H1 (cell line): ENCODE results near the gene HHIP. TPM values are rescaled to one million over a fixed set of nuclear protein-coding genes. Genes with fewer than 3 reads are reported as not detected.

Experiments
- CTCF ChIA-PET: fragments of 300-600 bp; sonication (Branson Sonifier 250); formaldehyde crosslinking; loops from one replicate; lab custom pipeline; 2021; ENCODE audit not compliant: partially characterized antibody; lab: Charles Lee
- POLR2A ChIA-PET: fragments of 300-600 bp; sonication (Branson Sonifier 250); formaldehyde crosslinking; loops from one replicate; lab custom pipeline; 2021; ENCODE audit warnings: inconsistent platforms; ENCODE audit not compliant: partially characterized antibody; lab: Charles Lee
- DNase-seq, 2 experiments: peaks; one replicate each; pipeline versions ENCODE4 v3.0.0 to v3.0.0-alpha.2; 2010 to 2022; ENCODE audit warnings: low spot score in 2 of 2, low read depth in 1 of 2, mixed read lengths in 1 of 2
- FAIRE-seq: peaks from 2 replicates; lab custom pipeline; 2011; peaks lifted over from hg19 to GRCh38; lab: Jason Lieb, UNC
- H2AFZ ChIP-seq: 2 replicates; pipeline ENCODE4 v1.8.1; 2012; ENCODE audit warnings: low read length, inconsistent platforms
- H2AK5ac ChIP-seq: 2 replicates; pipeline ENCODE4 v1.6.1; 2013; ENCODE audit warnings: low read depth, low read length
- H2BK120ac ChIP-seq: replicated peaks from 2 replicates; pipeline ENCODE3; 2013; ENCODE audit warnings: low read depth, low read length, inconsistent platforms
- H2BK12ac ChIP-seq: 2 replicates; pipeline ENCODE4 v1.6.1; 2013; ENCODE audit warnings: low read depth, low read length
- H2BK15ac ChIP-seq: 2 replicates; pipeline ENCODE4 v1.6.1; 2013; ENCODE audit warnings: low read length
- H2BK20ac ChIP-seq: 2 replicates; pipeline ENCODE4 v1.6.1; 2013; ENCODE audit warnings: low read length
- H2BK5ac ChIP-seq: 2 replicates; pipeline ENCODE4 v1.6.1; 2013; ENCODE audit warnings: low read depth, low read length
- H3K14ac ChIP-seq: 2 replicates; pipeline ENCODE4 v1.6.1; 2013; ENCODE audit warnings: inconsistent platforms; ENCODE audit not compliant: insufficient read length
- H3K18ac ChIP-seq: 2 replicates; pipeline ENCODE4 v1.6.1; 2013; ENCODE audit warnings: low read length; ENCODE audit errors: extremely low read depth
- H3K23ac ChIP-seq: 2 replicates; pipeline ENCODE4 v1.6.1; 2013; ENCODE audit warnings: inconsistent platforms; ENCODE audit not compliant: insufficient read length
- H3K23me2 ChIP-seq: 2 replicates; pipeline ENCODE4 v1.6.1; 2013; ENCODE audit warnings: low read depth, low read length
- H3K27ac ChIP-seq: 2 replicates; pipeline ENCODE4 v1.6.1; 2011; ENCODE audit warnings: low read depth, low read length, inconsistent platforms
- H3K27me3 ChIP-seq, 4 experiments: replicated peaks in 1 of 4; 1 replicate in 1 of 4; 2 replicates in 3 of 4; pipeline versions ENCODE4 v1.6.1 to v1.8.1; 2011 to 2013; ENCODE audit warnings: low read length in 3 of 4, mild to moderate bottlenecking in 3 of 4, inconsistent platforms in 2 of 4, mixed read lengths in 2 of 4, moderate library complexity in 1 of 4; ENCODE audit not compliant: control insufficient read depth in 3 of 4, insufficient read depth in 3 of 4; ENCODE audit errors: extremely low read depth in 1 of 4
- H3K36me3 ChIP-seq, 4 experiments: 2 replicates each; pipeline versions ENCODE4 v1.6.1 to v1.8.1; 2011 to 2013; ENCODE audit warnings: mild to moderate bottlenecking in 4 of 4, low read length in 3 of 4, moderate library complexity in 2 of 4, control low read depth in 1 of 4, inconsistent platforms in 1 of 4; ENCODE audit not compliant: insufficient read depth in 4 of 4, control insufficient read depth in 2 of 4
- H3K4ac ChIP-seq: replicated peaks from 2 replicates; pipeline ENCODE3; 2013; ENCODE audit warnings: low read length, low read depth, mixed read lengths, inconsistent platforms; ENCODE audit not compliant: insufficient read length
- H3K4me1 ChIP-seq, 4 experiments: replicated peaks in 1 of 4; 1 replicate in 1 of 4; 2 replicates in 3 of 4; pipeline versions ENCODE4 v1.6.1 to v1.8.1; 2011 to 2013; ENCODE audit warnings: low read length in 3 of 4, inconsistent platforms in 2 of 4, mixed read lengths in 1 of 4; ENCODE audit not compliant: insufficient read depth in 4 of 4, control insufficient read depth in 3 of 4
- H3K4me2 ChIP-seq, 2 experiments: 2 replicates each; pipeline versions ENCODE4 v1.6.1 to v1.8.1; 2011 to 2013; ENCODE audit warnings: low read depth in 2 of 2, low read length in 2 of 2, control low read depth in 1 of 2, inconsistent platforms in 1 of 2, mild to moderate bottlenecking in 1 of 2; ENCODE audit not compliant: insufficient read depth in 1 of 2
- H3K4me3 ChIP-seq, 4 experiments: fragments of 200-600, 300-600 bp in 1 of 4; sonication (generic), shearing (Covaris generic), sonication (Bioruptor Twin) in 1 of 4; 2 replicates each; pipeline versions ENCODE4 v1.5.1 to v1.8.1; 2011 to 2016; ENCODE audit warnings: low read length in 4 of 4, low read depth in 3 of 4, control low read depth in 2 of 4, inconsistent platforms in 2 of 4, mild to moderate bottlenecking in 2 of 4, mixed read lengths in 1 of 4, moderate library complexity in 1 of 4; ENCODE audit not compliant: insufficient read depth in 2 of 4; ENCODE audit errors: extremely low read depth in 1 of 4
- H3K56ac ChIP-seq: replicated peaks from 2 replicates; pipeline ENCODE3; 2013; ENCODE audit warnings: low read depth, mild to moderate bottlenecking, mixed read lengths, low read length, inconsistent platforms; ENCODE audit not compliant: insufficient read length
- H3K79me1 ChIP-seq: 2 replicates; pipeline ENCODE4 v1.6.1; 2013; ENCODE audit warnings: low read depth, low read length, control low read depth
- H3K79me2 ChIP-seq, 2 experiments: 2 replicates each; pipeline versions ENCODE4 v1.6.1 to v1.8.1; 2012 to 2013; ENCODE audit warnings: low read length in 2 of 2, mild to moderate bottlenecking in 2 of 2, inconsistent platforms in 1 of 2; ENCODE audit not compliant: insufficient read depth in 2 of 2, control insufficient read depth in 1 of 2
- H3K9ac ChIP-seq, 4 experiments: replicated peaks in 1 of 4; 1 replicate in 1 of 4; 2 replicates in 3 of 4; pipeline versions ENCODE4 v1.6.1 to v1.8.1; 2011 to 2013; ENCODE audit warnings: low read depth in 3 of 4, low read length in 3 of 4, control low read depth in 2 of 4, mild to moderate bottlenecking in 2 of 4, moderate library complexity in 2 of 4, inconsistent platforms in 1 of 4; ENCODE audit errors: extremely low read depth in 1 of 4
- H3K9me3 ChIP-seq, 2 experiments: 2 replicates each; pipeline versions ENCODE4 v1.6.1 to v1.8.1; 2012 to 2013; ENCODE audit warnings: mild to moderate bottlenecking in 2 of 2, moderate library complexity in 2 of 2, control low read depth in 1 of 2, inconsistent platforms in 1 of 2, low read depth in 1 of 2, low read length in 1 of 2, mixed read lengths in 1 of 2; ENCODE audit not compliant: insufficient read depth in 2 of 2
- H4K20me1 ChIP-seq, 2 experiments: replicated peaks in 1 of 2; 2 replicates each; pipeline versions ENCODE3 to v1.8.1; 2011 to 2013; ENCODE audit warnings: inconsistent platforms in 2 of 2, low read length in 2 of 2, mild to moderate bottlenecking in 1 of 2; ENCODE audit not compliant: insufficient read depth in 2 of 2, control insufficient read depth in 1 of 2
- H4K5ac ChIP-seq: 2 replicates; pipeline ENCODE4 v1.6.1; 2013; ENCODE audit warnings: low read length, low read depth, mixed read lengths, inconsistent platforms; ENCODE audit not compliant: insufficient read length
- H4K8ac ChIP-seq: 2 replicates; pipeline ENCODE4 v1.8.0; 2013; ENCODE audit warnings: mild to moderate bottlenecking, moderate library complexity, low read length, inconsistent platforms; ENCODE audit not compliant: insufficient read depth; ENCODE audit errors: extremely low read depth
- H4K91ac ChIP-seq: replicated peaks from 2 replicates; pipeline ENCODE3; 2013; ENCODE audit warnings: low read length, mixed read lengths, inconsistent platforms; ENCODE audit not compliant: insufficient read length
- CBX8 ChIP-seq: fragments of 300-800, 300-1000 bp; sonication (generic); IDR thresholded peaks from 2 replicates; pipeline ENCODE4 v1.7.1; 2016; ENCODE audit warnings: low read depth, low read length, borderline replicate concordance
- CREB1 ChIP-seq: IDR thresholded peaks from 2 replicates; pipeline ENCODE4 v1.6.1; 2012; ENCODE audit warnings: inconsistent platforms
- FOSL1 ChIP-seq: IDR thresholded peaks from 2 replicates; pipeline ENCODE4 v1.6.1; 2011; ENCODE audit warnings: mild to moderate bottlenecking, low read depth, low read length, moderate library complexity; ENCODE audit not compliant: insufficient read depth
- GTF2F1 ChIP-seq: IDR thresholded peaks from 2 replicates; pipeline ENCODE4 v1.6.1; 2012; ENCODE audit warnings: low read depth, low read length, improper control_type of control experiment, borderline replicate concordance
- JUND ChIP-seq: IDR thresholded peaks from 2 replicates; pipeline ENCODE4 v1.6.1; 2011; ENCODE audit warnings: mild to moderate bottlenecking, improper control_type of control experiment, low read length
- RAD21 ChIP-seq, 2 experiments: IDR thresholded peaks in 1 of 2; conservative IDR thresholded peaks in 1 of 2; 2 replicates each; pipeline ENCODE4 v1.6.1; 2011; ENCODE audit warnings: low read depth in 2 of 2, low read length in 2 of 2, improper control_type of control experiment in 1 of 2, inconsistent platforms in 1 of 2, mild to moderate bottlenecking in 1 of 2, moderate library complexity in 1 of 2
- TAF1 ChIP-seq: IDR thresholded peaks from 2 replicates; pipeline ENCODE4 v1.6.1; 2011; ENCODE audit warnings: mild to moderate bottlenecking, low read depth, low read length
- TAF7 ChIP-seq: optimal IDR thresholded peaks from 2 replicates; pipeline ENCODE3; 2011; ENCODE audit warnings: low read depth, mild to moderate bottlenecking, inconsistent platforms, low read length, moderate library complexity, borderline replicate concordance
- WGBS, 2 experiments: shearing (Covaris generic) in 1 of 2; methylation state at CpG; one replicate each; pipeline versions ENCODE4 v1.1.6 to v1.1.7; 2013 to 2015; ENCODE audit warnings: low lambda C conversion rate in 2 of 2, mixed read lengths in 2 of 2, inconsistent platforms in 1 of 2, low coverage in 1 of 2, missing lambda C conversion rate in 1 of 2; ENCODE audit not compliant: insufficient replicate concordance in 2 of 2, insufficient coverage in 1 of 2, insufficient read length in 1 of 2; ENCODE audit errors: extremely low coverage in 1 of 2, missing lambda C conversion rate in 1 of 2; 5-methylcytosine and 5-hydroxymethylcytosine counted together
- polyA plus RNA-seq, 7 experiments: library from polyadenylated mRNA; depleted of rRNA in 3 of 7; stranded (reverse) in 5 of 7; unstranded in 2 of 7; fragments of >200 nt in 5 of 7; fragments of 200-250 nt in 2 of 7; gene quantifications; 1 replicate in 5 of 7; 2 replicates in 1 of 7; 4 replicates in 1 of 7; pipeline versions ENCODE4 v1.2.1 to v1.2.3, GENCODE V29; 2011 to 2013; ENCODE audit warnings: missing spikeins in 2 of 7, mixed read lengths in 2 of 7
- total RNA-seq: library from RNA; stranded (reverse); fragmentation: NEBNext Ultra II Directional; extraction: Animal tissue kit (Norgen Biotek cat#: 25700); gene quantifications from 2 replicates; pipeline ENCODE4 v1.2.1, GENCODE V29; 2021

HHIP gene
- total and polyA plus RNA-seq, 2 of the 8 experiments (the other 6 are each of a cell fraction or from before 2014, with no cell fraction given), result 0.05 to 1.3 TPM

DNA sequence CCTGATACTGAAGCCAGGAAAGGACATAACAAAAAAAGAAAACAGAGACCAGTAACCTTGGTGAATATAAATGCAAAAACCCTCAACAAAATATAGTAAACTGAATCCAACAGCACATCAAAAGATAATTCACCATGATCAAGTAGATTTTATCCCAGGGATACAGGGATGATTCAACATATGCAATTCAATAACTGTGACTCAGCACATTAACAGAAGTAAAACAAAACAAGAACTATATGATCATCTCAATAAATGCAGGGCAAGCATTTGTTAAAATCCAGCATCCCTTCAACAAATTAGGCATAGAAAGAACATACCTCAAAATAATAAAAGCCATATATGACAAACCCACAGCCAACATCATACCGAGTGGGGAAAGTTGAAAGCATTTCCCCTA is 112.0 kb downstream of the HHIP start:
- H3K27ac ChIP-seq, result no peak overlapping the region
- FAIRE-seq, result no peak

More for the DNA sequence above, 112.0 kb downstream of the HHIP start:
- H4K91ac ChIP-seq, result no peak overlapping the region
- H3K18ac ChIP-seq, result no peak overlapping the region
- H3K14ac ChIP-seq, result no peak overlapping the region
- no peak overlapping the region for H2BK5ac ChIP-seq
- H3K79me2 ChIP-seq, result no peaks in the 10 kb centered on the region
- H3K4ac ChIP-seq, result no peak overlapping the region
- H3K23ac ChIP-seq, result no peak overlapping the region
- H2AFZ ChIP-seq, result no peak overlapping the region
- no peak overlapping the region for H3K4me2 ChIP-seq
- H4K20me1 ChIP-seq, result no peaks in the 10 kb centered on the region
- H3K36me3 ChIP-seq, result no peaks in the 10 kb centered on the region
- no peak overlapping the region for H3K4me3 ChIP-seq
- no peak overlapping the region for H4K8ac ChIP-seq
- no peaks in the 10 kb centered on the region for H3K23me2 ChIP-seq
- TF ChIP-seq GTF2F1 (no peak), CBX8 (no peak), JUND (no peak), FOSL1 (no peak), RAD21 (IDR thresholded peaks at IDR 0.05 in 1 of 2, conservative IDR thresholded peaks at IDR 0.05 in 1 of 2; ENCODE audit: low read depth in 2 of 2, low read length in 2 of 2) (no peak), CREB1 (no peak), TAF7 (no peak), TAF1 (no peak)
- no peaks in the 10 kb centered on the region for H3K4me1 ChIP-seq
- no peak for DNase-seq
- POLR2A ChIA-PET, result no interaction called here
- H3K27me3 ChIP-seq, result no peaks in the 10 kb centered on the region
- no peaks in the 10 kb centered on the region for H3K79me1 ChIP-seq
- 89% methylated on average over 1 of the region's 1 CpG; no CpG with 5 or more reads in 1 of the 2 experiments for WGBS, 2 experiments
- H3K9ac ChIP-seq, result no peak overlapping the region
- no peak overlapping the region for H2BK12ac ChIP-seq
- H3K56ac ChIP-seq, result no peak overlapping the region
- CTCF ChIA-PET, result no interaction called here
- H2BK20ac ChIP-seq, result no peak overlapping the region
- H4K5ac ChIP-seq, result no peak overlapping the region
- H3K9me3 ChIP-seq, result no peaks in the 10 kb centered on the region
- H2BK120ac ChIP-seq, result no peak overlapping the region
- H2AK5ac ChIP-seq, result no peak overlapping the region
- H2BK15ac ChIP-seq, result no peak overlapping the region
